HCT116 (cell line): ENCODE results near the gene PRM2. TPM values are rescaled to one million over a fixed set of nuclear protein-coding genes. Genes with fewer than 3 reads are reported as not detected.

Source experiments
- ATAC-seq: fragments of 200-7000 bp; cut with Tn5 transposase; 2 replicates; pipeline ENCODE4 v1.9.1; 2020; ENCODE audit warnings: mild to moderate bottlenecking, moderate library complexity
- BruUV-seq: library from RNA; stranded (reverse); fragments of 400-500 nt; replicated peaks from 2 replicates; lab custom pipeline; 2021; lab: Mats Ljungman, UMichigan
- CTCF ChIA-PET: fragments of 300-600 bp; sonication (Branson Sonifier 250); formaldehyde crosslinking; loops from one replicate; lab custom pipeline; 2021; ENCODE audit warnings: antibody characterized with exemption; lab: Charles Lee
- POLR2A ChIA-PET: fragments of 300-600, 350-600 bp; sonication (Branson Sonifier 250); formaldehyde crosslinking; loops from one replicate; lab custom pipeline; 2021; ENCODE audit warnings: antibody characterized with exemption; lab: Charles Lee
- RAD21 ChIA-PET, 2 experiments: fragments of 300-600 bp; sonication (Branson Sonifier 250); formaldehyde crosslinking; loops; one replicate each; lab custom pipeline; 2023; ENCODE audit warnings: low total read pairs in 2 of 2; ENCODE audit not compliant: uncharacterized antibody in 2 of 2, unreplicated experiment in 2 of 2, low non-redundant PET in 1 of 2; lab: Charles Lee
- DNase-seq: peaks from one replicate; pipeline ENCODE4 v3.0.0-alpha.2; 2010; ENCODE audit warnings: low read depth, low spot score
- H2AFZ ChIP-seq: fragments of 200-600 bp; shearing (Covaris generic), sonication (generic); 2 replicates; pipeline ENCODE4 v1.6.1; 2017; ENCODE audit warnings: low read depth, mixed run types, mixed read lengths, antibody characterized with exemption, low read length; ENCODE audit not compliant: poor library complexity, severe bottlenecking
- H3K27ac ChIP-seq: 2 replicates; pipeline ENCODE4 v1.5.1; 2012; ENCODE audit warnings: low read depth, low read length
- H3K27me3 ChIP-seq: fragments of 200-600 bp; sonication (generic); 2 replicates; pipeline ENCODE4 v1.6.1; 2016; ENCODE audit warnings: mixed run types, low read length, mixed read lengths; ENCODE audit not compliant: insufficient read depth
- H3K36me3 ChIP-seq, 2 experiments: fragments of 200-500 bp in 1 of 2; fragments of 200-600 bp in 1 of 2; sonication (Bioruptor generic) in 1 of 2; sonication (generic) in 1 of 2; 2 replicates each; pipeline versions ENCODE4 v1.5.1 to v1.6.1; 2014 to 2016; ENCODE audit warnings: low read length in 2 of 2, inconsistent platforms in 1 of 2, mixed read lengths in 1 of 2, mixed run types in 1 of 2; ENCODE audit not compliant: insufficient read depth in 2 of 2, control insufficient read depth in 1 of 2
- H3K4me1 ChIP-seq, 2 experiments: fragments of 200-600 bp in 1 of 2; sonication (generic) in 1 of 2; 2 replicates each; pipeline versions ENCODE4 v1.5.1 to v1.6.1; 2012 to 2017; ENCODE audit warnings: low read length in 2 of 2, inconsistent platforms in 1 of 2, mild to moderate bottlenecking in 1 of 2, mixed read lengths in 1 of 2, mixed run types in 1 of 2, moderate library complexity in 1 of 2; ENCODE audit not compliant: insufficient read depth in 2 of 2, control insufficient read depth in 1 of 2
- H3K4me2 ChIP-seq: fragments of 200-600 bp; sonication (generic); 2 replicates; pipeline ENCODE4 v1.6.1; 2017; ENCODE audit warnings: mixed run types, low read length, mixed read lengths
- H3K4me3 ChIP-seq, 2 experiments: fragments of 200-600 bp in 1 of 2; sonication (generic) in 1 of 2; replicated peaks in 1 of 2; 2 replicates each; pipeline ENCODE4 v1.5.1; 2011 to 2016; ENCODE audit warnings: low read length in 2 of 2, control low read depth in 1 of 2, low read depth in 1 of 2, mild to moderate bottlenecking in 1 of 2, mixed read lengths in 1 of 2, mixed run types in 1 of 2
- H3K79me2 ChIP-seq: fragments of 200-600 bp; sonication (generic); 2 replicates; pipeline ENCODE4 v1.6.1; 2017; ENCODE audit warnings: mild to moderate bottlenecking, mixed run types, low read length, moderate library complexity, mixed read lengths; ENCODE audit not compliant: insufficient read depth
- H3K9ac ChIP-seq: fragments of 200-600 bp; sonication (generic); 2 replicates; pipeline ENCODE4 v1.6.1; 2016; ENCODE audit warnings: low read length, mixed read lengths
- H3K9me2 ChIP-seq: fragments of 200-600 bp; sonication (generic), shearing (Covaris generic); 2 replicates; pipeline ENCODE4 v1.6.1; 2017; ENCODE audit warnings: mixed run types, mild to moderate bottlenecking, moderate library complexity; ENCODE audit not compliant: insufficient read depth
- H3K9me3 ChIP-seq, 2 experiments: fragments of 200-500 bp in 1 of 2; fragments of 200-600 bp in 1 of 2; sonication (Bioruptor generic) in 1 of 2; sonication (generic) in 1 of 2; 2 replicates each; pipeline ENCODE4 v1.6.1; 2014 to 2017; ENCODE audit warnings: low read length in 2 of 2, mixed read lengths in 2 of 2, inconsistent platforms in 1 of 2, low read depth in 1 of 2, mild to moderate bottlenecking in 1 of 2, mixed run types in 1 of 2, moderate library complexity in 1 of 2; ENCODE audit not compliant: control insufficient read depth in 1 of 2, insufficient read depth in 1 of 2
- H4K20me1 ChIP-seq: fragments of 200-600 bp; sonication (generic), shearing (Covaris generic); 2 replicates; pipeline ENCODE4 v1.6.1; 2017; ENCODE audit warnings: mixed run types, mild to moderate bottlenecking, moderate library complexity; ENCODE audit not compliant: insufficient read depth
- CBX3 ChIP-seq: IDR thresholded peaks from 2 replicates; pipeline ENCODE4 v1.6.1; 2012; ENCODE audit warnings: low read depth
- EGR1 ChIP-seq: IDR thresholded peaks from 2 replicates; pipeline ENCODE4 v1.6.1; 2012; ENCODE audit warnings: low read depth
- ELF1 ChIP-seq: IDR thresholded peaks from 2 replicates; pipeline ENCODE4 v1.6.1; 2012; ENCODE audit warnings: low read depth, borderline replicate concordance
- FOSL1 ChIP-seq: IDR thresholded peaks from 2 replicates; pipeline ENCODE4 v1.6.1; 2012; ENCODE audit warnings: low read depth
- JUND ChIP-seq: IDR thresholded peaks from 2 replicates; pipeline ENCODE4 v1.6.1; 2012
- POLR2A ChIP-seq: IDR thresholded peaks from 2 replicates; pipeline ENCODE4 v1.7.0; 2011; ENCODE audit warnings: borderline replicate concordance; ENCODE audit not compliant: insufficient read depth, insufficient read length; ENCODE audit errors: extremely low read depth
- RAD21 ChIP-seq: IDR thresholded peaks from 2 replicates; pipeline ENCODE4 v1.6.1; 2012; ENCODE audit warnings: low read depth, mild to moderate bottlenecking
- SP1 ChIP-seq: IDR thresholded peaks from 2 replicates; pipeline ENCODE4 v1.6.1; 2012; ENCODE audit warnings: low read depth
- TCF7L2 ChIP-seq: IDR thresholded peaks from 2 replicates; pipeline ENCODE4 v1.7.0; 2011; ENCODE audit warnings: borderline replicate concordance, inconsistent platforms; ENCODE audit not compliant: insufficient read depth, insufficient read length; ENCODE audit errors: extremely low read depth
- YY1 ChIP-seq: IDR thresholded peaks from 2 replicates; pipeline ENCODE4 v1.6.1; 2011; ENCODE audit warnings: low read length, low read depth, moderate library complexity, mild to moderate bottlenecking; ENCODE audit not compliant: insufficient replicate concordance; ENCODE audit errors: extremely low read depth
- ZFX ChIP-seq: fragments of 450-650 bp; IDR thresholded peaks from 2 replicates; pipeline ENCODE4 v1.6.1; 2017
- ZNF274 ChIP-seq: fragments of 200-500 bp; sonication (Bioruptor generic); IDR thresholded peaks from 2 replicates; pipeline ENCODE4 v1.6.1; 2014; ENCODE audit warnings: mild to moderate bottlenecking, low read depth, low read length, inconsistent platforms
- intact Hi-C: fragments of 100-400 bp; cut with micrococcal nuclease; formaldehyde crosslinking; loops from 2 replicates; pipeline ENCODE4 v1.10.0; 2022
- total RNA-seq: library from RNA; stranded (reverse); gene quantifications from one replicate; pipeline ENCODE4 v1.2.1, GENCODE V29; 2021; ENCODE audit not compliant: unreplicated experiment
- TF ChIP-seq, protein P1 (sequence below): IDR thresholded peaks from 2 replicates; pipeline ENCODE4 v1.6.1; 2012; ENCODE audit warnings: low read depth
- TF ChIP-seq, protein P2 (sequence below): IDR thresholded peaks from 2 replicates; pipeline ENCODE4 v1.6.1; 2011; ENCODE audit warnings: mild to moderate bottlenecking, low read length, moderate library complexity; ENCODE audit not compliant: insufficient replicate concordance; ENCODE audit errors: extremely low read depth

Gene PRM2
- total RNA-seq, 1 experiment from 2014 or later, result not detected

DNA sequence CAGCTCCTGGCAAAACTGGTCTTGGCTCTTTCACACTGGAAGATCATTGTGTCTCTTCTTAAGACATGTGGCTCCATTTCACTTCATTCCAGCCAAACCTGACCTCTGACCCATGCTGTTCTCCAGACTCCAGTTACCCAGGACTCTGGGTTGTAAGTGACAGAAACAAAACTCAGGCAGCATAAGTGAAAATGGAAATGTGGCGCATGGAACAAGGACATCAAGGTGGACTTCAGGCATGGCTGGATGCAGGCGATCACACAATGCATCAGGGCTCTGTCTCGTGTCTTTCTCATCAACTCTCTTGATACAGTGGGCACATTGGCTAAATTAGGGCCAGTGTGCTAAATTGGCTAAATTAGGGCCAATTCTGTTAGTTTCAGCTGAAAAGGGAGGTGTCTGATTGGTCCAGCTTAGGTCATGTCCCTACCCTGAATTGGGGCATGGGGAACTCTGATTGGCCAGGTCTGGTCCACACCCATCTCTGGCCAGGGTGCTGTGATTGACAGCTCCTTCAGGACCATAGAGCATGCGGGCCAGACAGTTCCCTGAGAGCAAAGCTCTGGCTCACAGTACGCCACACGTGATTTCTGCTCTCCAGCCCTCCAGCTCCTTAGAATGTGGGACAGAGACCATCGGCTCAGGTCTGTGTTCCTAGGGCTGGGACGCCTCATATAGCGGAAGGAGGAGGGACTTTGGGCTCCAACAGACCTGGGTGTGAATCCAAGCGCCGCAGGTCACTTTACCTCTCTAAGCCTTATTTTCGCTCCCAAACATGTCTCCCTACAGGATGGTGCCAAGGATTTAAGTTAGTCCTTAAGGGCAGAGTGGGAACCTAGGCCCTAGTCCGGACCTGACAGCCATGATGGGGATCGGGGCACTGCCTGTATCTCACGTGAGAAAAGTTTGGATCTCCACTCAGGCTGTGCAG is 37.7 kb downstream of the PRM2 start:
- H3K4me1 ChIP-seq, result peaks cover 0 to 15% of the 10 kb centered on the region in 2 experiments; a peak in 2 of 4 replicates

More for the DNA sequence above, 37.7 kb downstream of the PRM2 start:
- Histone ChIP-seq H3K9ac (no peak overlapping the region), H3K27ac (no peak overlapping the region), H3K4me2 (no peak overlapping the region), H4K20me1 (no peaks in the 10 kb centered on the region), H3K79me2 (no peaks in the 10 kb centered on the region), H2AFZ (no peak overlapping the region), H3K4me3 (no peak overlapping the region), H3K9me2 (no peaks in the 10 kb centered on the region), H3K9me3 (no peaks in the 10 kb centered on the region), H3K27me3 (no peaks in the 10 kb centered on the region), H3K36me3 (no peaks in the 10 kb centered on the region)
- no TSS peak for BruUV-seq
- POLR2A ChIA-PET, result interaction anchor here (1.0 kb wide), 1 partner anchor 17 kb away, joined by 7 read pairs; the partner anchor contains the start of gene SOCS1
- ATAC-seq (peak; percentile 93), DNase-seq (no peak)
- TF ChIP-seq, protein P1, sequence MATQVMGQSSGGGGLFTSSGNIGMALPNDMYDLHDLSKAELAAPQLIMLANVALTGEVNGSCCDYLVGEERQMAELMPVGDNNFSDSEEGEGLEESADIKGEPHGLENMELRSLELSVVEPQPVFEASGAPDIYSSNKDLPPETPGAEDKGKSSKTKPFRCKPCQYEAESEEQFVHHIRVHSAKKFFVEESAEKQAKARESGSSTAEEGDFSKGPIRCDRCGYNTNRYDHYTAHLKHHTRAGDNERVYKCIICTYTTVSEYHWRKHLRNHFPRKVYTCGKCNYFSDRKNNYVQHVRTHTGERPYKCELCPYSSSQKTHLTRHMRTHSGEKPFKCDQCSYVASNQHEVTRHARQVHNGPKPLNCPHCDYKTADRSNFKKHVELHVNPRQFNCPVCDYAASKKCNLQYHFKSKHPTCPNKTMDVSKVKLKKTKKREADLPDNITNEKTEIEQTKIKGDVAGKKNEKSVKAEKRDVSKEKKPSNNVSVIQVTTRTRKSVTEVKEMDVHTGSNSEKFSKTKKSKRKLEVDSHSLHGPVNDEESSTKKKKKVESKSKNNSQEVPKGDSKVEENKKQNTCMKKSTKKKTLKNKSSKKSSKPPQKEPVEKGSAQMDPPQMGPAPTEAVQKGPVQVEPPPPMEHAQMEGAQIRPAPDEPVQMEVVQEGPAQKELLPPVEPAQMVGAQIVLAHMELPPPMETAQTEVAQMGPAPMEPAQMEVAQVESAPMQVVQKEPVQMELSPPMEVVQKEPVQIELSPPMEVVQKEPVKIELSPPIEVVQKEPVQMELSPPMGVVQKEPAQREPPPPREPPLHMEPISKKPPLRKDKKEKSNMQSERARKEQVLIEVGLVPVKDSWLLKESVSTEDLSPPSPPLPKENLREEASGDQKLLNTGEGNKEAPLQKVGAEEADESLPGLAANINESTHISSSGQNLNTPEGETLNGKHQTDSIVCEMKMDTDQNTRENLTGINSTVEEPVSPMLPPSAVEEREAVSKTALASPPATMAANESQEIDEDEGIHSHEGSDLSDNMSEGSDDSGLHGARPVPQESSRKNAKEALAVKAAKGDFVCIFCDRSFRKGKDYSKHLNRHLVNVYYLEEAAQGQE, result no peak
- no peak for TF ChIP-seq EGR1
- TF ChIP-seq CBX3, result no peak
- TF ChIP-seq, protein P2, sequence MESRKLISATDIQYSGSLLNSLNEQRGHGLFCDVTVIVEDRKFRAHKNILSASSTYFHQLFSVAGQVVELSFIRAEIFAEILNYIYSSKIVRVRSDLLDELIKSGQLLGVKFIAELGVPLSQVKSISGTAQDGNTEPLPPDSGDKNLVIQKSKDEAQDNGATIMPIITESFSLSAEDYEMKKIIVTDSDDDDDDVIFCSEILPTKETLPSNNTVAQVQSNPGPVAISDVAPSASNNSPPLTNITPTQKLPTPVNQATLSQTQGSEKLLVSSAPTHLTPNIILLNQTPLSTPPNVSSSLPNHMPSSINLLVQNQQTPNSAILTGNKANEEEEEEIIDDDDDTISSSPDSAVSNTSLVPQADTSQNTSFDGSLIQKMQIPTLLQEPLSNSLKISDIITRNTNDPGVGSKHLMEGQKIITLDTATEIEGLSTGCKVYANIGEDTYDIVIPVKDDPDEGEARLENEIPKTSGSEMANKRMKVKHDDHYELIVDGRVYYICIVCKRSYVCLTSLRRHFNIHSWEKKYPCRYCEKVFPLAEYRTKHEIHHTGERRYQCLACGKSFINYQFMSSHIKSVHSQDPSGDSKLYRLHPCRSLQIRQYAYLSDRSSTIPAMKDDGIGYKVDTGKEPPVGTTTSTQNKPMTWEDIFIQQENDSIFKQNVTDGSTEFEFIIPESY, result no peak
- no peak for TF ChIP-seq ZFX
- no peak for TF ChIP-seq POLR2A
- no peak for TF ChIP-seq ELF1
- no peak for TF ChIP-seq YY1
- TF ChIP-seq SP1, result no peak
- TF ChIP-seq TCF7L2, result no peak
- TF ChIP-seq RAD21, result no peak
- TF ChIP-seq JUND, result no peak
- no peak for TF ChIP-seq FOSL1
- no peak for TF ChIP-seq ZNF274
- RAD21 ChIA-PET, result no interaction called here
- CTCF ChIA-PET, result no interaction called here
- intact Hi-C loops, result no loop called here
